Measurements from ENCODE around the gene E2F3. TPM values are rescaled to one million over a fixed set of nuclear protein-coding genes. Genes with fewer than 3 reads are reported as not detected.

Gene E2F3
- total and polyA plus RNA-seq, 10 of the 15 experiments (the other 5 are each of a cell fraction or from before 2014, with no cell fraction given), result 5.1 to 16.8 (median 10.6) TPM

- TF ChIP-seq, protein P1, sequence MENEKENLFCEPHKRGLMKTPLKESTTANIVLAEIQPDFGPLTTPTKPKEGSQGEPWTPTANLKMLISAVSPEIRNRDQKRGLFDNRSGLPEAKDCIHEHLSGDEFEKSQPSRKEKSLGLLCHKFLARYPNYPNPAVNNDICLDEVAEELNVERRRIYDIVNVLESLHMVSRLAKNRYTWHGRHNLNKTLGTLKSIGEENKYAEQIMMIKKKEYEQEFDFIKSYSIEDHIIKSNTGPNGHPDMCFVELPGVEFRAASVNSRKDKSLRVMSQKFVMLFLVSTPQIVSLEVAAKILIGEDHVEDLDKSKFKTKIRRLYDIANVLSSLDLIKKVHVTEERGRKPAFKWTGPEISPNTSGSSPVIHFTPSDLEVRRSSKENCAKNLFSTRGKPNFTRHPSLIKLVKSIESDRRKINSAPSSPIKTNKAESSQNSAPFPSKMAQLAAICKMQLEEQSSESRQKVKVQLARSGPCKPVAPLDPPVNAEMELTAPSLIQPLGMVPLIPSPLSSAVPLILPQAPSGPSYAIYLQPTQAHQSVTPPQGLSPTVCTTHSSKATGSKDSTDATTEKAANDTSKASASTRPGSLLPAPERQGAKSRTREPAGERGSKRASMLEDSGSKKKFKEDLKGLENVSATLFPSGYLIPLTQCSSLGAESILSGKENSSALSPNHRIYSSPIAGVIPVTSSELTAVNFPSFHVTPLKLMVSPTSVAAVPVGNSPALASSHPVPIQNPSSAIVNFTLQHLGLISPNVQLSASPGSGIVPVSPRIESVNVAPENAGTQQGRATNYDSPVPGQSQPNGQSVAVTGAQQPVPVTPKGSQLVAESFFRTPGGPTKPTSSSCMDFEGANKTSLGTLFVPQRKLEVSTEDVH (IDR thresholded peaks at IDR 0.05; ENCODE audit: low read depth, partially characterized antibody), result no peak
- TF ChIP-seq PRDM15 (CRISPR knock-in tag; IDR thresholded peaks at IDR 0.05) (no peak), ZZZ3 (IDR thresholded peaks at IDR 0.05; ENCODE audit: control insufficient read depth, insufficient read length, low read depth) (no peak), SP1 (IDR thresholded peaks at IDR 0.05; ENCODE audit: low read depth, low read length) (no peak), SREBF2 (IDR thresholded peaks at IDR 0.05; ENCODE audit: low read length) (no peak), KLF5 (IDR thresholded peaks at IDR 0.05; ENCODE audit: partially characterized antibody) (no peak)
Observed at GRCh38 chr6:20415304-20415703, 13.6 kb downstream of the E2F3 start (continued).
